NCI-H1048 (cell line): ENCODE data around the gene EEF2K.

Experiments
- DNase-seq: peaks from one replicate; lab custom pipeline; 2025; lab: John Stamatoyannopoulos, UW

Gene EEF2K

DNA sequence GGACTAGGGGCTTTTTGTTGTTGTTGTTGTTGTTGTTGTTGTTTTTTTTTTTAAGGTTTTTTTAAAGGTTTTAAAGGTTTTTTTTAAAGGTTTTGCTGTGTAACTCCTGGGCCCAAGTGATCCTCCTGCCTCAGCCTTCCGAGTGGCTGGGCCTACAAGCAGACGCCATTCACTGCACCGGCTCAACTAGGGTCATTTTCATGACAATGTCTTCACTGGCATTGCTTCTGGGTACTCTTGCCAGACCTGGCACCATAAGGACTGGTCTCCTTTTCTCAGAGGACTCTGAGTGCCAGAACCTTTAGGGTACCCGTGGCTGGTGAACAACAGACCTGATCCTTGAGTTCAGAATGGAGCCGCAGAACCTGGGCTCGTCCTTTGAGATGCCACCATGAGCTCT lies 111.5 kb downstream of the EEF2K start:
- no peak for DNase-seq

DNA sequence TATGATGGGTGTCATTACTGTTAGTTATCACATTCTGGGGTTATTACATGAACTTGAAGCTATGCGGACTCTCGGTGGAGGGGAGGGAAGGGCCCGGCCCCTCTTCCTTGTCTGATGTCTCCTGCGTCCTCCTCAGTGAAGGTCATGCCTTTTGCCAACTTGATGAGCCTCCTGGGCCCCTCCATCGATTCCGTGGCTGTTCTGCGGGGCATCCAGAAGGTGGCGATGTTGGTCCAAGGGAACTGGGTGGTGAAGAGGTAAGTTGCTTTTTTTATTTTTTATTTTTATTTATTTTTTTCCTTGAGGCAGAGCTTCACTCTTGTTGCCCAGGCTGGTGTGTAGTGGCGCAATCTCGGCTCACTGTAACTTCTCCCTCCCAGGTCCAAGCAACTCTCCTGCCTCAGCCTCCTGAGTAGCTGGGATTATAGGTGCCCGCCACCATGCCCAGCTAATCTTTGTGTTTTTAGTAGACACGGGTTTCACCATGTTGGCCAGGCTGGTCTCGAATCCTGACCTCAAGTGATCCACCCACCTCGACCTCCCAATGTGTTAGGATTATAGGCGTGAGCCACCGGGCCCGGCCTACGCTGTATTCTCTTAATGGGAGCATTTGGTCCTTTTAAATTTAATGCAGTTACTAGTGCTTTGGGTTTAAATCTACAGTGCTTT lies 112.7 kb downstream of the EEF2K start:
- no peak for DNase-seq

DNA sequence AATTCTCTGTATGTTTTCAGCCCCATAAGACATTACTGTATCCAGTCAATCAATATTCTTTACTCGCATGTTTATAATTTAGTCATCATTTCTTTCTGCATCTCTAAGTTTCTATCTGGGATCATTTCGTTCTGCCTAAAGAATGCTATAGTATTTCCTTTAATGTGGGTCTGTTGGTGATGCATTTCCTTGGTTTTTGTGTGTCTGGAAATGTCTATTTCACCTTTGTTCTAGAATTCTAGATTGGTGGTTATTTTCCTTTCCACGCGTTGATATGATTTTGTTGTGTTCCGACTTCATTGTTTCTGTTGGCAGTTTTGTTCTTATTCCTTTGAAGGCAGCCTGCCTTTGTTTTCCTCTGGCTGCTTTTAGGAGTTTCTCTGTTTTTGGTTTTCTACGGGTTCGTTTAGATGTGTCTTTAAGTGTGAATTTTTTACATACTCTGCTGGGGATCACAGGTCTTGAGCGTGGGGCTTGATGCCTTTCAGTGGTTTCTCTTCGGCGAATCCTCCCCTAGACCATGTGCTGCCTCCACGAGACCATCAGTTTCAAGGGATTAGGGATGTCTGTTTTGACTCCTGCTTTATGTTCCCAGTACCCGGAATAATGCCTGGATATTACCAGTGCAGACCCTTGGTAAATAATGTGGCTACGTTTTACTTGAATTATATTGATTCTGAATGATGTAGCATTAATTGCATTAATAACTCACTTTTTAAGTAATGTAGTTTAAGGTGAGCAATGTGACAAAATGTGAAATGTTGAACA lies 114.7 kb downstream of the EEF2K start:
- no peak for DNase-seq

DNA sequence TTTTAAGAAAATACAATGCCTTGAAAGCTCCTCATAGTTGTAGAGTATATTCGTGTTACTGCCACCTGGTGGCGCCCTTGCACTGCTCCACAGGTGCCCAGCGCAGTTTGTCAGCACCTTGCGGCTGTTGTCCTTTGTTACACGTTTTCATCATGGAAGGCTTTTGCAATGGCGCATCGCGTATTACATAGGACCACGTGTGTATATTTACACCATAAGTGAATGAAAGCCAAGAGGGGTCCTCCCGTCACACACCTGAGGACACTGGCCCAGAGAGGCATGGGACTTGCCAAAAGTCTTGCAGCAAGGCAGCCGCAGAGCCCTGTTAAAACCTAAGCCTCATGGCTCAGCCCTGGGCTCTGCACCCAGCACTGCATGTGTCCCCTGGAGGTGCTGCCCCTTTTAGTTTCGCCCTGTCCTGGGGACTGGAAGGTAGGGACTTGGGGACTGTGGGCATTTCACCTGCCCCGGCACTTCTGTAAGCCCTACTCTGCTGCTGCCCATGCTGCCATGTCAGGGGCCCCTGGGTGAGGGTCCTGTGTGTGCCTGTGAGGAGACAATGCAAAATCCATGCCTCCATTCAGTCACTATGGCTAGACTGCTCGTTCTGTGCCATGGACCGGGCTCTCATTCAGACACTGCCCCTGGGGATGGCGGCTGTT lies 115.4 kb downstream of the EEF2K start:
- DNase-seq = no peak

- no peak for DNase-seq
These were observed 116.0 kb downstream of the EEF2K start for GRCh38 chr16:22322021-22322471.

DNA sequence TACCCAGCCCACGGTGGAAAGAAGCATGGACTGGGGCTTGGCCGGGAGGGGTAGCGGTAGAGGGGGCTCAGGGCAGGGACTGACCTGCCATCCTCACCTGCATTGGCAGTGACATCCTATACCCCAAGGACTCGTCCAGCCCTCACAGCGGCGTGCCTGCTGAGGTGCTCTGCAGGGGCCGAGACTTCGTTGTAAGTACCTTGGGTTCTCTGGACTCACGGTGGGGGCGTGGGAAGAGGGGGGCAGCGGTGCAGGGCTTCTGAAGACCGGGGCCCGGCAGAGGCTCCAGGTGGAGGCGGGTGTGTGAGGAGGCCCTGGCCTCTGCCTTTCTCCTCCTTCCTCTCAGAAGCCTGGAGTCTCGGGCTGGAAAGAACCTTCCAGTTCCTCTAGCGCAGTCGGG lies 116.7 kb downstream of the EEF2K start:
- no peak for DNase-seq

DNA sequence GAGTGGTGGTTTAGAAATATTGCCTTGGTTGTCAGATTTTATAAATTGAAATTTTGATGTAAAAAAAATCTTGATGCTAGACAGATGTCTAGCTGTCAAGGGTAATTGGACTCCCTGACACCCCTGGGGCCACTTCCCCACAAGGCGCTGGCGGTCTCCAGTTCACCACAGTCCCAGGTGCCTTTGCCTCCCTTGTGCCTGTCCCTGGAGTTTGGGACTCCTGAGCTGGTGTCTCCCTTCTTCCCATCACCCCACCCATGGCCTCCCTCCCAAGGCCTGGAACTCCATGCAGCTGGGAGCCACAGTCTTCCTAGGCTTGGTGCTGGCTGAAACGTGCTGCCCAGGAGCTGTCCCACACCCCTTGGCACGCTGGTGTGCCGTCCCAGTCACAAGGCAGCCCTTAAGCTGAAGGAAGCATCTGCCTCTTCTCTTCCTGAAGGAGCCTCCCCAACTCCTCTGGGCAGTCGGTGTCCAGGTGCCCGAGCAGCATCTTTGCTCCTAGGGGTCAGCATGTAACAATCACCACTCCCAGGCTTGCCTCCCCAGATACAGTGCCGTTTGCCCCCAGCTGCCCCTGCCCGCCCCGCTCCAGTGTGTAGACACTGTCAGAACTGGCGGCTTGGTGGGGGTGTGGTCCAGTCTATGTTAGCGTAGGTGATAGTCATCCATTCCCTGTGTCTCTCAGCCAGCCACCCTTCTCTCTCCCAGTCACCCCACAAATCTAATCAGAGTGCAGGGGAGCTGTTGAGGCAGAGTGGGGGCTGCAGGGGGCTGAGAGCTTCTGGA lies 117.3 kb downstream of the EEF2K start:
- no peak for DNase-seq

DNA sequence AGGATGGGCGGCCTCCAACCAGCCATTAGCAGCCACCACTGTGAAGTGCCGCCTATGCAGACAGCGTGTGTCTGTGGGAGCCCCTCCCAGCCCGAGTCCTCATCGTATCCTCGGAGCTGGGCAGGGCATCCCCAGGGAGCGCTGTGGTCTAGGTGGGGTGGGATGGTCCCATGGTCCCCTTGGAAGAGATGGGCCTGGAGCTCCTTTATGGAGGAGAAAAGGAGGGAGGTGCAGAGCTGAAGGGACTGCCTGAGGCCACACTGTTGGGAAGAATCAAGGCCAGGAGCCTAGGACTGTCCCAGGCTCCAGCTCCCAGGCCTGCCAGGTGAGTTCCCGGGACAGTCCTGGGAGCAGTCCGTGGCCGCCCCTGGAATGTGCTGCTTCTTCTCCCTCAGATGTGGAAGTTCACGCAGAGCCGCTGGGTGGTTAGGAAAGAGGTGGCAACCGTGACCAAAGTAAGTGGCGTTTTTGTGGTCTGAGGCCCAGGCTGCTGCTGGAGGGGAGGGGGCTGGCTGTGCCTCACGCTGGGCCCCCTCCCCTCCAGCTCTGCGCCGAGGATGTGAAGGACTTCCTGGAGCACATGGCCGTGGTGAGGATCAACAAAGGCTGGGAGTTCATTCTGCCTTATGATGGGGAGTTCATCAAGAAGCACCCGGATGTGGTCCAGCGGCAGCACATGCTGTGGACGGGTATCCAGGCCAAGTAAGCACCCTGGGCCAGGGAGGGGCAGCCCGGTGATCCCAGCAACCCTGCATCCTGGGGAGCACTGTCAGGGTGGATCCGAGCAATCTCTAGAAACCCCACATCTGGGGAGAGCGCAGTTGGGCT lies 118.1 kb downstream of the EEF2K start:
- no peak for DNase-seq

GRCh38 chr16:22324787-22325597 lies 118.9 kb downstream of the EEF2K start:
- no peak for DNase-seq

GRCh38 chr16:22325598-22326368 lies 119.7 kb downstream of the EEF2K start:
- DNase-seq = no peak

DNA sequence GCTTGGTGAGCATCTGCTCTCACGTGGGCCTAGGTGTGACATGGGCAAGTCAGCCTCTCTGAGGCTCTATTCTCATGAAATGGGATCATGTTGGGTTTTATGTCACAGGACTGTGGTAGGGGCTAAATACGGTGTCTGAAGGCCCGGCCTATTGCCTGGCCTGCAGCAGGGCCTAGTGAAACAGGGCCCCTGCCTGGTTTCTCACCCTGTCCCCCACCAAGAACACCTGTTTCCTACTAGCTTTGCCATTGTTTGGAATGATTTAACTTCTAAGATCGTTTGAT lies 120.2 kb downstream of the EEF2K start:
- DNase-seq = no peak

- DNase-seq = no peak
These were observed 120.8 kb downstream of the EEF2K start for GRCh38 chr16:22326771-22327445.

- DNase-seq = no peak
These were observed 121.3 kb downstream of the EEF2K start for GRCh38 chr16:22327446-22327775.

DNA sequence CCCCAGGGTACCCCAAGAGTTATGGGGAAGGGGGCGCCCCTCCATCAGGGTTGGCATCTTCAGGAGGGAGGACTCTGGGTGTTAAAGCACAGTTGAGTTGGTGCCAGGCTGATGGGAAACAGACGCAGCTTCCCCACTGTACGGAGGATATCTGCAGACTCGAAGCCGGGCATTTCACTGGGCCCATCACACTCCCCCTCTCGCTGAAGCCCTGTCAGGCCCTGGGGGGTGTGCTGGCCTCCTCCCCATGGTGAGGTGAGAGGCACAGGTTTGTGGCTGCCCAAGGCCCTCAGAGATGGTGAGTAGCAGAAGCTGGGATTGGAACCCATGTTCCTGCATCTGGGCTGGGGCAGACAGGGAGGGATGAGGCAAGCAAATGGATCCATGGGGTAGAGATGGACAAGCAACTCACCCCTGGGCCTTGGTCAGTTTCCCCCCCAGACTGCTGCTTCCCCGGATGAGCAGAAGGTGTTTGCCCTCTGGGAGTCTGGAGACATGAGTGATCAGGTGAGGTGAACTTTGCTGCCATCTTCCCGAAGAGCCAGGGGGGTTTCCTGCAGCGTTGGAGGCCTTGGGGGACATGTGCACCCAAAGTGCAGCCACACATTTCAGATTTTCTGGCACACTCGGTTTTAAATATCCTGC lies 122.1 kb downstream of the EEF2K start:
- DNase-seq = no peak

DNA sequence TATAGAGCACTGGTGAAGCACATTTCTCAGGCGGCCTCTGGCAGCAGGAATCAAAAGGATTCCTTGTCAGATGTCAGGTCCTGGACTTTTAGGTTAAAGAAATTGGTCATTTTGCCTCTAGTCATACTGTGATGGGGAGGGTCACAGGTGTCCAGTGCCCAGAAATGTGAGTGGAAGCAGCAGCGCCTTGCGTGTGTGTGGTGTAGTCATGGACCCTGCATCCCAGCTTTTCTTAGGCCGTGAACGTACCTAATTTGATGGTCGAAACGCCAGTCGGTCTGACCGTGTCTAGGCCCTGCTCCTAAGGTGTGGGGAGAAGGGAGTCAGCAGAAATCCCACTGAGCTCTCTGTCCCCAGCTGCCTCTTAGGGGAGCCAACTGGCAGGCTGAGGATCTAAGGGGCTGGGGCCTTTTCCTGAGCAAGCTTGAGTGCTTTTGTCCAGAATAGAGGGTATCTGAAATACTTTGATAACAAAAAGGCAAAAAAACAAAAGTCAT lies 123.2 kb downstream of the EEF2K start:
- DNase-seq = no peak

GRCh38 chr16:22330326-22330725 lies 124.2 kb downstream of the EEF2K start:
- DNase-seq = no peak

DNA sequence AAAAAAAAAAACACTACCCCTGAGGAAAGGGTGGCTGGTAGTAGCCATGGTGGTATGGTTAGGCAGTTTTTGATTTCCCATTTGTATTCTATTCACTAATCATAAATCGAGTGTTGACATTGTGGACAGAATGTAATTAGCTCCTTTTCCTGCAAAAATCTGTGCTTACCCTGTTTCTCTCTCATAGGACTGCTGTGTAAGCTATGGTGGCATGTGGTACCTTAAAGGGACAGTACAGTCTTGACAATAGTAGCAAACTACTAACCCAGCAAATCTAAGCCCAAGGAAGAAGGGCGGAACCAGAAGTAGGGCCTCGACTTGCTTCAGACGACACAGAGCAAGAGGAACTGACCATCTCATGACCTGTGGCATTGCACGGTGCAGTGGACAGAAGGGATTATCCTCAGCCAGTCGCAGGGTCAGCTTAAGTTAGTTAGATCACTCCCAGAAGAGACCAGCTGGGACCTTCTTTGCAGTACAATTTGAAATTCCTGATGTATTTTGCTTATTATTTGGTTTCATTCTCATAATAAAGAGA lies 127.4 kb downstream of the EEF2K start:
- DNase-seq = no peak

GRCh38 chr16:22335668-22336246 lies 129.7 kb downstream of the EEF2K start:
- DNase-seq = no peak
